OCI-LY7 (cell line): ENCODE results near the gene ACTG2. TPM values are rescaled to one million over a fixed set of nuclear protein-coding genes. Genes with fewer than 3 reads are reported as not detected.

ENCODE experiments used
- BruUV-seq: library from RNA; stranded (reverse); fragments of 400-500 nt; replicated peaks from 2 replicates; lab custom pipeline; 2021; lab: Mats Ljungman, UMichigan
- CTCF ChIA-PET: fragments of 300-600 bp; sonication (Branson Sonifier 250); formaldehyde crosslinking; loops from one replicate; lab custom pipeline; 2022; ENCODE audit warnings: antibody characterized with exemption; ENCODE audit not compliant: unreplicated experiment; lab: Charles Lee
- POLR2A ChIA-PET: fragments of 300-600 bp; sonication (Branson Sonifier 250); formaldehyde crosslinking; loops from one replicate; lab custom pipeline; 2022; ENCODE audit warnings: antibody characterized with exemption; lab: Charles Lee
- DNase-seq: peaks from one replicate; pipeline ENCODE4 v3.0.0-alpha.2; 2015; ENCODE audit warnings: low spot score
- H2AFZ ChIP-seq: fragments of 200-600 bp; sonication (generic), shearing (Covaris generic); 2 replicates; pipeline ENCODE4 v1.6.1; 2014; ENCODE audit warnings: mild to moderate bottlenecking, antibody characterized with exemption, low read length, moderate library complexity
- H3K27ac ChIP-seq: fragments of 200-600 bp; sonication (generic); 2 replicates; pipeline ENCODE4 v1.5.1; 2014; ENCODE audit warnings: mixed run types, low read depth, mild to moderate bottlenecking, moderate library complexity, low read length, inconsistent platforms; ENCODE audit not compliant: poor library complexity, severe bottlenecking
- H3K36me3 ChIP-seq: fragments of 200-600 bp; sonication (generic); 2 replicates; pipeline ENCODE4 v1.6.1; 2014; ENCODE audit warnings: mild to moderate bottlenecking, antibody characterized with exemption, low read length, moderate library complexity, mixed read lengths; ENCODE audit not compliant: insufficient read depth
- H3K4me1 ChIP-seq: fragments of 200-600 bp; sonication (generic); 2 replicates; pipeline ENCODE4 v1.5.1; 2014; ENCODE audit warnings: mild to moderate bottlenecking, low read length; ENCODE audit not compliant: insufficient read depth, poor library complexity, severe bottlenecking
- H3K4me2 ChIP-seq: fragments of 200-600 bp; sonication (generic); 2 replicates; pipeline ENCODE4 v1.6.1; 2014; ENCODE audit warnings: mild to moderate bottlenecking, low read length
- H3K4me3 ChIP-seq: fragments of 200-600 bp; sonication (generic); 2 replicates; pipeline ENCODE4 v1.5.1; 2014; ENCODE audit warnings: mild to moderate bottlenecking, low read depth, low read length; ENCODE audit not compliant: poor library complexity, severe bottlenecking
- H3K79me2 ChIP-seq: fragments of 200-600 bp; sonication (generic); 2 replicates; pipeline ENCODE4 v1.6.1; 2016; ENCODE audit warnings: low read depth, mild to moderate bottlenecking, low read length, moderate library complexity, mixed read lengths; ENCODE audit not compliant: insufficient read depth
- H3K9me2 ChIP-seq: fragments of 200-600 bp; sonication (generic); 2 replicates; pipeline ENCODE4 v1.6.1; 2016; ENCODE audit warnings: mild to moderate bottlenecking, low read length, mixed read lengths; ENCODE audit not compliant: insufficient read depth
- H3K9me3 ChIP-seq: fragments of 200-600 bp; sonication (generic); 2 replicates; pipeline ENCODE4 v1.6.1; 2014; ENCODE audit warnings: mild to moderate bottlenecking, mixed run types, low read length, mixed read lengths
- H4K20me1 ChIP-seq: fragments of 200-600 bp; sonication (generic); 2 replicates; pipeline ENCODE4 v1.6.1; 2014; ENCODE audit warnings: mild to moderate bottlenecking, antibody characterized with exemption, low read length, moderate library complexity, mixed read lengths; ENCODE audit not compliant: insufficient read depth
- EZH2phosphoT487 ChIP-seq: fragments of 200-600 bp; sonication (generic); IDR thresholded peaks from 2 replicates; pipeline ENCODE4 v1.6.1; 2018; ENCODE audit warnings: low read depth, borderline replicate concordance, mild to moderate bottlenecking, mixed run types, antibody characterized with exemption, low read length, moderate library complexity, mixed read lengths
- intact Hi-C: fragments of 100-400 bp; cut with micrococcal nuclease; formaldehyde crosslinking; loops from one replicate; pipeline ENCODE4 v1.10.0; 2022; ENCODE audit not compliant: unreplicated experiment
- total RNA-seq, 2 experiments: library from RNA; depleted of rRNA in 1 of 2; stranded (reverse); fragments of >200 nt in 1 of 2; shearing (Covaris generic) in 1 of 2; gene quantifications; 2 replicates each; pipeline ENCODE4 v1.2.3, GENCODE V29; 2014 to 2022
- TF ChIP-seq, protein P1 (sequence below): fragments of 200-600 bp; sonication (generic); conservative IDR thresholded peaks from 2 replicates; pipeline ENCODE4 v1.5.1; 2014; ENCODE audit warnings: mild to moderate bottlenecking, antibody characterized with exemption, low read length, moderate library complexity, mixed read lengths

ACTG2 gene
- total RNA-seq, 2 experiments from 2014 or later = not detected

DNA sequence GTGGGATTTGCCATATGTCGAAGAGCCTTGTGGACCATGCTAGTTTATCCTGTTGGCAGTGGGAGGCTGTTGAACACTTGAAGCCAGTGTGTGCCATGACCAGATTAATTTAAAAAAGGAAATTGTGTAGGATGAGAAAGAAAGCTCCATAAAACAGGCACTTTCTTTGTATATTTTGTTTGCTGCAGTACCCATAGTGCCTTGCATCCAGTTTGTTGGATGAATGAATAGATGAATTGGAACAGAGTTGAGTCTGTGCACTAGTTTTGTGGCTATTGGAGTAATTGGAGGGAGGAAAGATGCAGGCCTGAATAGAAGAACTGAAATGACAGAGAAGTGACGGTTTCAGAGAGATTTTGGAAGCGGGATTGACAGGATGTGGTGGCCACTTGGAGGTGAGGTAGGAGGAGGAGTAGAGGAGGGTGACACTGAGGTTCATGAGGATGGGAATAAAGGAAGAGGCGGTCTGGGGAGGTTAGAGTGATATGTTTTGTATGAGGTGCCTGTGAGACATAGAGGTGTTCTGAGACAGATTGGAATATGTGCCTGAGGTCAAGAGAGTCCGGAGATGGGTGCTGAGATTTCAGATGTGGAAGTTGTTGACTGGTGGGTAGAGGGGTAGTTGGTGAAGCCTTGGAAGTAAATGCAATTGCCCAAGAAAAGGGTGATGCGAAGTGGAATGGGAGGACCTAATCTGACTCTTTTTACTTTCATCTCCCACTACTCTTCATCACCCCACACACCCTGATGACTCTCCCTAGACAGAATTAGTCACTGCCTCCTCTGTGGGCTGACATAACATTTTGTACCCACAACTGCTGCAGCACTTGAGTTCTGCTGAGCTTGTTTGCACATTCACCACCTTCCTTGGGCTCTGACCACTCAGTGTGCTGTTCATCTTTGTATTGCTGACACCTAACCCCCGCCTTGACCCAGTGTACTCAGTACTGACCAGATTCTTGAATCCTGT, 39.0 kb downstream of the ACTG2 start:
- peaks cover 67% of the 10 kb centered on the region for H3K36me3 ChIP-seq
- H3K27ac ChIP-seq = no peak overlapping the region
- POLR2A ChIA-PET = no interaction called here
- H2AFZ ChIP-seq = no peak overlapping the region
- H3K4me2 ChIP-seq = no peak overlapping the region
- H4K20me1 ChIP-seq = peaks cover 25% of the 10 kb centered on the region; the same call in 1 of the 2 replicates
- intact Hi-C loops = no loop called here
- TF ChIP-seq, protein P1, sequence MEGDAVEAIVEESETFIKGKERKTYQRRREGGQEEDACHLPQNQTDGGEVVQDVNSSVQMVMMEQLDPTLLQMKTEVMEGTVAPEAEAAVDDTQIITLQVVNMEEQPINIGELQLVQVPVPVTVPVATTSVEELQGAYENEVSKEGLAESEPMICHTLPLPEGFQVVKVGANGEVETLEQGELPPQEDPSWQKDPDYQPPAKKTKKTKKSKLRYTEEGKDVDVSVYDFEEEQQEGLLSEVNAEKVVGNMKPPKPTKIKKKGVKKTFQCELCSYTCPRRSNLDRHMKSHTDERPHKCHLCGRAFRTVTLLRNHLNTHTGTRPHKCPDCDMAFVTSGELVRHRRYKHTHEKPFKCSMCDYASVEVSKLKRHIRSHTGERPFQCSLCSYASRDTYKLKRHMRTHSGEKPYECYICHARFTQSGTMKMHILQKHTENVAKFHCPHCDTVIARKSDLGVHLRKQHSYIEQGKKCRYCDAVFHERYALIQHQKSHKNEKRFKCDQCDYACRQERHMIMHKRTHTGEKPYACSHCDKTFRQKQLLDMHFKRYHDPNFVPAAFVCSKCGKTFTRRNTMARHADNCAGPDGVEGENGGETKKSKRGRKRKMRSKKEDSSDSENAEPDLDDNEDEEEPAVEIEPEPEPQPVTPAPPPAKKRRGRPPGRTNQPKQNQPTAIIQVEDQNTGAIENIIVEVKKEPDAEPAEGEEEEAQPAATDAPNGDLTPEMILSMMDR = no peak
- no peak overlapping the region for H3K4me3 ChIP-seq
- no peaks in the 10 kb centered on the region for H3K9me2 ChIP-seq
- H3K4me1 ChIP-seq = peaks cover 27% of the 10 kb centered on the region
- H3K9me3 ChIP-seq = no peaks in the 10 kb centered on the region
- DNase-seq = no peak
- CTCF ChIA-PET = no interaction called here
- BruUV-seq = no TSS peak
- H3K79me2 ChIP-seq = peaks cover 77% of the 10 kb centered on the region

DNA sequence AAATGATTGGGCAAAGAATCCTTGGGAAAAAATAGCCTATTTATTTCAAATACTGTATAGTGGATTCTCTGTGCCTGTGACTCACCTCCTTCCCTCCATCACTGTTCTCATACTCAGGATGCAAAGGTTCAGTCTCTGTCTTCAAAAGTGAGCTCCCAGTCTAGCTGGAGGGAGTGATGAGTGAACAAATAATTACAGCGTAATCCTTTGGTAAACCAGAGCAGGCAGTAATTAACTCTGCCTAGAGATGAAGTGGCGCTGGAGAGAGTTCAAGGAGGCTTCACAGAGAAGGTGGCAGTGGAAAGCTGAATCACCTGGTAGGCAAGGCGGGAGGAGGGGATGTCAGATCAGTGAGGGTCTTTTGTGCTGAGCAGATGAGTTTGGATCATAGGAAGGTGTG, 40.4 kb downstream of the ACTG2 start:
- no TSS peak for BruUV-seq
- intact Hi-C loops = no loop called here
- POLR2A ChIA-PET = interaction anchor here (0.9 to 1.7 kb wide), 4 partner anchors 8 to 37 kb away, joined by 3 to 5 read pairs (median 4); no protein-coding TSS in a partner anchor
- H3K27ac ChIP-seq = no peak overlapping the region
- no peaks in the 10 kb centered on the region for H3K9me3 ChIP-seq
- peaks cover 73% of the 10 kb centered on the region for H3K79me2 ChIP-seq
- peaks cover 80% of the 10 kb centered on the region for H3K36me3 ChIP-seq
- H3K4me3 ChIP-seq = no peak overlapping the region
- no peak for DNase-seq
- H4K20me1 ChIP-seq = peaks cover 28% of the 10 kb centered on the region; the same call in 1 of the 2 replicates
- CTCF ChIA-PET = no interaction called here
- TF ChIP-seq, protein P1 = no peak
- TF ChIP-seq EZH2phosphoT487 = no peak
- no peaks in the 10 kb centered on the region for H3K9me2 ChIP-seq
- no peak overlapping the region for H2AFZ ChIP-seq
- H3K4me1 ChIP-seq = peaks cover 21% of the 10 kb centered on the region
- H3K4me2 ChIP-seq = no peak overlapping the region

DNA sequence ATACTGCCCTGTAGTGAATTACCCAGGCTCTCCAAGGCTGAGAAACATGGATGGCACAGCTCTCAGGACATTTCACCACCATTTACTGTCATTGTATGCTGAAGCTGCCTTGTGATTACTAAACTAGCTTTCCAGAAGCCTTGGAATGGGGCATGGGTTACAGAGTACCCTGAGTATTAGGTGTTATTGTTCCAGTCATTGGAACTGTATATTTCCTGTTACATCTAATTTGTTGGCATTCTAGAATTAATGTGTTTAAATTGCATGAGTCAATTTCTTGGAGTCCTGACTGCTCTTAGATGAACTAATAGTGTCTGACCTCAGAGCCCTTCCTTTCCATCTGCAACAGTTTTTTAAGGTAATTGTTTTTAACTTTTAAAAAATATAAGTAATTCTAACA, 42.8 kb downstream of the ACTG2 start:
- Histone ChIP-seq H4K20me1 (peaks cover 15% of the 10 kb centered on the region; the same call in 1 of the 2 replicates), H2AFZ (no peak overlapping the region), H3K79me2 (peaks cover 72% of the 10 kb centered on the region), H3K27ac (no peak overlapping the region), H3K9me2 (no peaks in the 10 kb centered on the region), H3K4me1 (no peaks in the 10 kb centered on the region), H3K36me3 (peaks cover 91% of the 10 kb centered on the region), H3K9me3 (no peaks in the 10 kb centered on the region), H3K4me3 (no peak overlapping the region), H3K4me2 (no peak overlapping the region)
- CTCF ChIA-PET = no interaction called here
- no peak for DNase-seq
- intact Hi-C loops = no loop called here
- BruUV-seq = no TSS peak
- TF ChIP-seq, protein P1 = no peak
- no peak for TF ChIP-seq EZH2phosphoT487
- POLR2A ChIA-PET = interaction anchor here (1.1 to 1.4 kb wide), 2 partner anchors 9 to 24 kb away, joined by 3 read pairs; partner anchors contain the start of gene DGUOK
